ENCODE measurements around the gene TPM1.

TPM1 gene

GRCh38 chr15:63041402-63041973, 1.1 kb upstream of the TPM1 start:
- DNase-seq (ENCODE audit: low read depth, low spot score), result no peak

- no peak for DNase-seq (ENCODE audit: low read depth, low spot score)
These were observed 359 bp downstream of the TPM1 start for GRCh38 chr15:63042877-63043334.

- no peak for DNase-seq (ENCODE audit: low read depth, low spot score)
These were observed 959 bp downstream of the TPM1 start for GRCh38 chr15:63043335-63044076.

- DNase-seq (ENCODE audit: low read depth, low spot score), result no peak
These were observed 1.6 kb downstream of the TPM1 start for GRCh38 chr15:63044077-63044644.

GRCh38 chr15:63044645-63045464, 2.3 kb downstream of the TPM1 start:
- no peak for DNase-seq (ENCODE audit: low read depth, low spot score)

- no peak for DNase-seq (ENCODE audit: low read depth, low spot score)
These were observed 2.9 kb downstream of the TPM1 start for GRCh38 chr15:63045465-63045840.

- DNase-seq (ENCODE audit: low read depth, low spot score), result no peak
These were observed 3.3 kb downstream of the TPM1 start for GRCh38 chr15:63045879-63046278.

- DNase-seq (ENCODE audit: low read depth, low spot score), result no peak
These were observed 4.6 kb downstream of the TPM1 start for GRCh38 chr15:63046917-63047760.

- DNase-seq (ENCODE audit: low read depth, low spot score), result no peak
These were observed 5.2 kb downstream of the TPM1 start for GRCh38 chr15:63047792-63048114.

GRCh38 chr15:63048115-63048775, 5.7 kb downstream of the TPM1 start:
- DNase-seq (ENCODE audit: low read depth, low spot score), result peak; percentile 82

- DNase-seq (ENCODE audit: low read depth, low spot score), result no peak
These were observed 6.5 kb downstream of the TPM1 start for GRCh38 chr15:63048776-63049665.

- no peak for DNase-seq (ENCODE audit: low read depth, low spot score)
These were observed 7.3 kb downstream of the TPM1 start for GRCh38 chr15:63049783-63050371.

- no peak for DNase-seq (ENCODE audit: low read depth, low spot score)
These were observed 8.2 kb downstream of the TPM1 start for GRCh38 chr15:63050731-63051155.

GRCh38 chr15:63051156-63052066, 8.9 kb downstream of the TPM1 start:
- no peak for DNase-seq (ENCODE audit: low read depth, low spot score)

GRCh38 chr15:63052077-63052841, 9.7 kb downstream of the TPM1 start:
- no peak for DNase-seq (ENCODE audit: low read depth, low spot score)

GRCh38 chr15:63052961-63053698, 10.6 kb downstream of the TPM1 start:
- DNase-seq (ENCODE audit: low read depth, low spot score), result no peak

- no peak for DNase-seq (ENCODE audit: low read depth, low spot score)
These were observed 11.7 kb downstream of the TPM1 start for GRCh38 chr15:63054281-63054683.

Data from brain pericyte (primary cell).